Liver (tissue), 9 donors: ENCODE measurements around the gene TBC1D5. TPM values are rescaled to one million over a fixed set of nuclear protein-coding genes. Genes with fewer than 3 reads are reported as not detected.

Source experiments
- DNase-seq: peaks from one replicate; pipeline ENCODE4 v3.0.0-alpha.2; 2017; ENCODE audit warnings: low spot score
- H3K27ac ChIP-seq, 2 donors: one replicate each; pipeline ENCODE4 v1.7.0; 2013; ENCODE audit warnings: inconsistent platforms in 2 of 2, low read length in 2 of 2, control low read depth in 1 of 2, low read depth in 1 of 2, mild to moderate bottlenecking in 1 of 2
- H3K27me3 ChIP-seq, 4 donors: one replicate each; pipeline versions ENCODE4 v1.6.1 to v1.7.0; 2013; ENCODE audit warnings: low read length in 3 of 4, inconsistent platforms in 1 of 4, mild to moderate bottlenecking in 1 of 4, moderate library complexity in 1 of 4; ENCODE audit not compliant: control insufficient read depth in 4 of 4, insufficient read depth in 4 of 4
- H3K36me3 ChIP-seq, 4 donors: one replicate each; pipeline versions ENCODE4 v1.6.1 to v1.7.0; 2013; ENCODE audit warnings: low read length in 3 of 4, mild to moderate bottlenecking in 3 of 4, low read depth in 1 of 4, moderate library complexity in 1 of 4; ENCODE audit not compliant: control insufficient read depth in 4 of 4, insufficient read depth in 3 of 4
- H3K4me1 ChIP-seq, 4 donors: one replicate each; pipeline versions ENCODE4 v1.6.1 to v1.7.0; 2013; ENCODE audit warnings: low read length in 3 of 4, mild to moderate bottlenecking in 3 of 4, moderate library complexity in 1 of 4; ENCODE audit not compliant: control insufficient read depth in 4 of 4, insufficient read depth in 4 of 4
- H3K4me3 ChIP-seq, 3 donors: one replicate each; pipeline versions ENCODE4 v1.6.1 to v1.7.0; 2013; ENCODE audit warnings: low read length in 3 of 3, control low read depth in 1 of 3, low read depth in 1 of 3, mild to moderate bottlenecking in 1 of 3
- H3K9ac ChIP-seq, 2 donors: one replicate each; pipeline ENCODE4 v1.7.0; 2013; ENCODE audit warnings: low read length in 2 of 2, mild to moderate bottlenecking in 2 of 2, moderate library complexity in 2 of 2, control low read depth in 1 of 2, low read depth in 1 of 2
- H3K9me3 ChIP-seq, 4 donors: one replicate each; pipeline versions ENCODE4 v1.6.1 to v1.7.0; 2013; ENCODE audit warnings: low read length in 3 of 4; ENCODE audit not compliant: control insufficient read depth in 4 of 4
- EGR1 ChIP-seq, 2 donors: IDR thresholded peaks; 2 replicates each; pipeline ENCODE4 v1.6.1; 2016 to 2018; ENCODE audit warnings: antibody characterized with exemption in 2 of 2, low read depth in 2 of 2
- FOXA1 ChIP-seq: IDR thresholded peaks from 2 replicates; pipeline ENCODE4 v1.6.1; 2016; ENCODE audit warnings: antibody characterized with exemption
- FOXA2 ChIP-seq: IDR thresholded peaks from 2 replicates; pipeline ENCODE4 v1.6.1; 2016; ENCODE audit warnings: antibody characterized with exemption
- HNF4A ChIP-seq, 2 donors: conservative IDR thresholded peaks; 2 replicates each; pipeline ENCODE4 v1.6.1; 2016; ENCODE audit warnings: antibody characterized with exemption in 2 of 2, mild to moderate bottlenecking in 2 of 2
- JUND ChIP-seq, 2 donors: IDR thresholded peaks; 2 replicates each; pipeline ENCODE4 v1.6.1; 2016; ENCODE audit warnings: antibody characterized with exemption in 2 of 2
- NR2F2 ChIP-seq: IDR thresholded peaks from 2 replicates; pipeline ENCODE4 v1.6.1; 2016; ENCODE audit warnings: antibody characterized with exemption
- RAD21 ChIP-seq, 2 donors: IDR thresholded peaks; 2 replicates each; pipeline ENCODE4 v1.6.1; 2016; ENCODE audit warnings: antibody characterized with exemption in 2 of 2, mild to moderate bottlenecking in 2 of 2
- RXRA ChIP-seq, 2 donors: IDR thresholded peaks; 2 replicates each; pipeline ENCODE4 v1.6.1; 2017 to 2018; ENCODE audit warnings: antibody characterized with exemption in 2 of 2, mild to moderate bottlenecking in 1 of 2
- SP1 ChIP-seq: IDR thresholded peaks from 2 replicates; pipeline ENCODE4 v1.6.1; 2018; ENCODE audit warnings: antibody characterized with exemption, mild to moderate bottlenecking
- WGBS: extraction: QIAGEN DNeasy Blood & Tissue Kit; methylation state at CpG from one replicate; pipeline ENCODE4 v1.1.7; 2013; 5-methylcytosine and 5-hydroxymethylcytosine counted together
- polyA plus RNA-seq, 2 donors: library from polyadenylated mRNA; stranded (reverse) in 1 of 2; unstranded in 1 of 2; fragments of 200-250 nt in 1 of 2; fragments of >200 nt in 1 of 2; fragmentation: Nextera tagmentation in 1 of 2; extraction: Ambion mirVana in 1 of 2; gene quantifications; one replicate each; pipeline versions ENCODE4 v1.2.1 to v1.2.3, GENCODE V29; 2013 to 2015
- total RNA-seq, 2 donors: library from RNA; depleted of rRNA; stranded (reverse); fragments of >200 nt; gene quantifications; one replicate each; pipeline ENCODE4 v1.2.3, GENCODE V29; 2014
- TF ChIP-seq, protein P1 (sequence below): IDR thresholded peaks from 2 replicates; pipeline ENCODE4 v1.6.1; 2016; ENCODE audit warnings: antibody characterized with exemption, mild to moderate bottlenecking
- TF ChIP-seq, protein P2 (sequence below): IDR thresholded peaks from 2 replicates; pipeline ENCODE4 v1.6.1; 2016; ENCODE audit warnings: antibody characterized with exemption
- TF ChIP-seq, protein P3 (sequence below): IDR thresholded peaks from 2 replicates; pipeline ENCODE4 v1.6.1; 2016; ENCODE audit warnings: antibody characterized with exemption
- TF ChIP-seq, protein P4 (sequence below): IDR thresholded peaks from 2 replicates; pipeline ENCODE4 v1.6.1; 2016; ENCODE audit warnings: antibody characterized with exemption
- TF ChIP-seq, protein P5 (sequence below): fragments of 150-350 bp; IDR thresholded peaks from 2 replicates; pipeline ENCODE4 v1.5.1; 2017; ENCODE audit warnings: improper control_type of control experiment, low read depth, low read length; ENCODE audit not compliant: missing input control
- donor health status: healthy.
- donor health status: healthy.
- donor health status: healthy.
- donor health status: healthy.
- donor health status: healthy.

TBC1D5 gene
- total and polyA plus RNA-seq, 4 donors = 9.1 to 45.6 (median 25.6) TPM

DNA sequence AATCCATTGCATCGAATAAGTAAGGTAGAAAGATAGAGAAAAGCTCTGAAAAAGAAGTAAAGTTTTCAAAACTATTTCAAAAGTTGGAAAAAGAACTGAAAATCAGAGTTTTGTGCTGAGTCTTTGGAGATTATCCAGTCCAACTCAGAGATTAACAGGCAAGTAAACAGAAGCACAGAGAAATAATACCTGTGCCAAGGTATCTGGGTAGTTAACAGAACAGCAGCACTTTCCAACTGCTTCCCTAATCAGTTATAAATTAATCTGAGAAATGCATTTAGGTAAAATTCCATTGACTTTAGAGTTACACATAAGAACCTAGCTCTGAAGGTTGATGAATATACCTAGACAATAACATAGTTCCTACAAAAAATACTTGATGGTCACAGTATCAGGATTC, 355.3 kb downstream of the TBC1D5 start:
- peaks cover 0 to 5% (median 1%) of the 10 kb centered on the region in 4 donors for H3K36me3 ChIP-seq
- no peak overlapping the region for H3K27ac ChIP-seq
- 93% methylated on average over 1 of the region's 1 CpG for WGBS
- no peaks in the 10 kb centered on the region for H3K27me3 ChIP-seq
- no peak overlapping the region for H3K9ac ChIP-seq
- DNase-seq = no peak
- no peaks in the 10 kb centered on the region for H3K9me3 ChIP-seq
- no peak overlapping the region for H3K4me3 ChIP-seq
- TF ChIP-seq FOXA1 = no peak
- TF ChIP-seq, protein P1, sequence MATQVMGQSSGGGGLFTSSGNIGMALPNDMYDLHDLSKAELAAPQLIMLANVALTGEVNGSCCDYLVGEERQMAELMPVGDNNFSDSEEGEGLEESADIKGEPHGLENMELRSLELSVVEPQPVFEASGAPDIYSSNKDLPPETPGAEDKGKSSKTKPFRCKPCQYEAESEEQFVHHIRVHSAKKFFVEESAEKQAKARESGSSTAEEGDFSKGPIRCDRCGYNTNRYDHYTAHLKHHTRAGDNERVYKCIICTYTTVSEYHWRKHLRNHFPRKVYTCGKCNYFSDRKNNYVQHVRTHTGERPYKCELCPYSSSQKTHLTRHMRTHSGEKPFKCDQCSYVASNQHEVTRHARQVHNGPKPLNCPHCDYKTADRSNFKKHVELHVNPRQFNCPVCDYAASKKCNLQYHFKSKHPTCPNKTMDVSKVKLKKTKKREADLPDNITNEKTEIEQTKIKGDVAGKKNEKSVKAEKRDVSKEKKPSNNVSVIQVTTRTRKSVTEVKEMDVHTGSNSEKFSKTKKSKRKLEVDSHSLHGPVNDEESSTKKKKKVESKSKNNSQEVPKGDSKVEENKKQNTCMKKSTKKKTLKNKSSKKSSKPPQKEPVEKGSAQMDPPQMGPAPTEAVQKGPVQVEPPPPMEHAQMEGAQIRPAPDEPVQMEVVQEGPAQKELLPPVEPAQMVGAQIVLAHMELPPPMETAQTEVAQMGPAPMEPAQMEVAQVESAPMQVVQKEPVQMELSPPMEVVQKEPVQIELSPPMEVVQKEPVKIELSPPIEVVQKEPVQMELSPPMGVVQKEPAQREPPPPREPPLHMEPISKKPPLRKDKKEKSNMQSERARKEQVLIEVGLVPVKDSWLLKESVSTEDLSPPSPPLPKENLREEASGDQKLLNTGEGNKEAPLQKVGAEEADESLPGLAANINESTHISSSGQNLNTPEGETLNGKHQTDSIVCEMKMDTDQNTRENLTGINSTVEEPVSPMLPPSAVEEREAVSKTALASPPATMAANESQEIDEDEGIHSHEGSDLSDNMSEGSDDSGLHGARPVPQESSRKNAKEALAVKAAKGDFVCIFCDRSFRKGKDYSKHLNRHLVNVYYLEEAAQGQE = no peak
- TF ChIP-seq JUND (IDR thresholded peaks at IDR 0.05) = no peak
- TF ChIP-seq, protein P2, sequence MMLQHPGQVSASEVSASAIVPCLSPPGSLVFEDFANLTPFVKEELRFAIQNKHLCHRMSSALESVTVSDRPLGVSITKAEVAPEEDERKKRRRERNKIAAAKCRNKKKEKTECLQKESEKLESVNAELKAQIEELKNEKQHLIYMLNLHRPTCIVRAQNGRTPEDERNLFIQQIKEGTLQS = no peak
- peak in 1 of 2 donors; percentile 11 for TF ChIP-seq HNF4A (conservative IDR thresholded peaks at IDR 0.05)
- TF ChIP-seq, protein P3, sequence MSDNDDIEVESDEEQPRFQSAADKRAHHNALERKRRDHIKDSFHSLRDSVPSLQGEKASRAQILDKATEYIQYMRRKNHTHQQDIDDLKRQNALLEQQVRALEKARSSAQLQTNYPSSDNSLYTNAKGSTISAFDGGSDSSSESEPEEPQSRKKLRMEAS = no peak
- TF ChIP-seq FOXA2 = peak; percentile 31
- no peak for TF ChIP-seq EGR1 (IDR thresholded peaks at IDR 0.05; ENCODE audit: low read depth in 2 of 2)
- TF ChIP-seq SP1 = no peak
- TF ChIP-seq RXRA (IDR thresholded peaks at IDR 0.05) = no peak
- H3K4me1 ChIP-seq = peaks cover 0 to 26% (median 18%) of the 10 kb centered on the region in 4 donors

DNA sequence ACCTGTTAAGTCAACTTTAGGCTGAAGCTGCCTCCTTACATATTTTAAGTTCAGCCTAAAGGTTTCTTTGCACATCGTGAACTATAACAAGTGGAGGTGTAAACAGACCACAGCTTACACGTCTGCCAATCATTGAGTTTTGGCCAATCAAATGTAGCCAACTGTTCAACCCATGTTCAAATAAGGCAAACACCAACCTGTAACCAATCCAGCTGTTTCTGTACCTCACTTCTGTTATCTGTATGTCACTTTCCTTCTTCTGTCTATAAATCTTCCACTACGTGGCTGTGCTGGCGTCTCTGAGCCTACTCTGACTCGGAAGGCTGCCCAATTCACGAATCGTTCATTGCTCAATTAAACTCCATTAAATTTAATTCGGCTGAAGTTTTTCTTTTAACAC, 356.0 kb downstream of the TBC1D5 start:
- no peak overlapping the region for H3K4me3 ChIP-seq
- H3K9ac ChIP-seq = no peak overlapping the region

DNA sequence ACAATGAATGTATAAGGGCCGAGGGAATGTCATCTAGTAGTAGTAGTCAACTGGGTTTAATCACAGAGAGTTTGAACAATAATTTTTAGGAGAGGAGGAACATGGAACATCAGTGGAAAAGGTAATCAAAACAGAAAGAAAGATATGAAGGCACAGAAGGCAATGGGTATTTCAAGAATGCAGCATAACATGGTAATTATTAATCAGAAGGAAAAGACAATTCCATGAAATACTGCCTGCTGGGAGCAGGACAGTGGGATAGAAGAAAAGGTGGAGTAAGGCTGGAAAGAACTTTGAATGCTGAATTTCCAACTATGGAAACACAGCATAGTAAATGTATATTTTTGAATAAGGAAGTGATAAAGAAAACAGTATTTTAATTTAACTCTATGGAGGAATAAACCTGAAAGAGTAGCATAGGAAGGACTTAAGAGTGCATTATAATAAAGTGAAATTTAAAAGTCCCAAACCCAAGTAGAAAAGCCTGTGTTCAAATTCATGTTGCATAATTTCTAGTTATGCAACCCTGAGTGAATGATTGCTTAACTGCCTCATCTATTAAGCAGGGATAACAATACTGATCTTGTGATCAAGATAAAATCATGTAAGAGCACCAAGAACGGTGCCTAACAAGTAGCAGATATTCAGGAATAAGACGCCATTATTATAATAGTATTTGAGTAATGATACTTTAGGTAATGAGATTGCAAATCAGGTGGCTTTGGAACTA, 357.7 kb downstream of the TBC1D5 start:
- 49% methylated on average over 3 of the region's 3 CpGs for whole genome bisulfite sequencing
- H3K27ac ChIP-seq = no peak overlapping the region
- DNase-seq = no peak
- no peak for TF ChIP-seq FOXA1
- TF ChIP-seq, protein P4, sequence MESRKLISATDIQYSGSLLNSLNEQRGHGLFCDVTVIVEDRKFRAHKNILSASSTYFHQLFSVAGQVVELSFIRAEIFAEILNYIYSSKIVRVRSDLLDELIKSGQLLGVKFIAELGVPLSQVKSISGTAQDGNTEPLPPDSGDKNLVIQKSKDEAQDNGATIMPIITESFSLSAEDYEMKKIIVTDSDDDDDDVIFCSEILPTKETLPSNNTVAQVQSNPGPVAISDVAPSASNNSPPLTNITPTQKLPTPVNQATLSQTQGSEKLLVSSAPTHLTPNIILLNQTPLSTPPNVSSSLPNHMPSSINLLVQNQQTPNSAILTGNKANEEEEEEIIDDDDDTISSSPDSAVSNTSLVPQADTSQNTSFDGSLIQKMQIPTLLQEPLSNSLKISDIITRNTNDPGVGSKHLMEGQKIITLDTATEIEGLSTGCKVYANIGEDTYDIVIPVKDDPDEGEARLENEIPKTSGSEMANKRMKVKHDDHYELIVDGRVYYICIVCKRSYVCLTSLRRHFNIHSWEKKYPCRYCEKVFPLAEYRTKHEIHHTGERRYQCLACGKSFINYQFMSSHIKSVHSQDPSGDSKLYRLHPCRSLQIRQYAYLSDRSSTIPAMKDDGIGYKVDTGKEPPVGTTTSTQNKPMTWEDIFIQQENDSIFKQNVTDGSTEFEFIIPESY = no peak
- TF ChIP-seq, protein P5, sequence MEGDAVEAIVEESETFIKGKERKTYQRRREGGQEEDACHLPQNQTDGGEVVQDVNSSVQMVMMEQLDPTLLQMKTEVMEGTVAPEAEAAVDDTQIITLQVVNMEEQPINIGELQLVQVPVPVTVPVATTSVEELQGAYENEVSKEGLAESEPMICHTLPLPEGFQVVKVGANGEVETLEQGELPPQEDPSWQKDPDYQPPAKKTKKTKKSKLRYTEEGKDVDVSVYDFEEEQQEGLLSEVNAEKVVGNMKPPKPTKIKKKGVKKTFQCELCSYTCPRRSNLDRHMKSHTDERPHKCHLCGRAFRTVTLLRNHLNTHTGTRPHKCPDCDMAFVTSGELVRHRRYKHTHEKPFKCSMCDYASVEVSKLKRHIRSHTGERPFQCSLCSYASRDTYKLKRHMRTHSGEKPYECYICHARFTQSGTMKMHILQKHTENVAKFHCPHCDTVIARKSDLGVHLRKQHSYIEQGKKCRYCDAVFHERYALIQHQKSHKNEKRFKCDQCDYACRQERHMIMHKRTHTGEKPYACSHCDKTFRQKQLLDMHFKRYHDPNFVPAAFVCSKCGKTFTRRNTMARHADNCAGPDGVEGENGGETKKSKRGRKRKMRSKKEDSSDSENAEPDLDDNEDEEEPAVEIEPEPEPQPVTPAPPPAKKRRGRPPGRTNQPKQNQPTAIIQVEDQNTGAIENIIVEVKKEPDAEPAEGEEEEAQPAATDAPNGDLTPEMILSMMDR = no peak
- TF ChIP-seq, protein P2 = peak; percentile 53

More for the DNA sequence above, 356.0 kb downstream of the TBC1D5 start:
- no peak for DNase-seq
- TF ChIP-seq EGR1 (IDR thresholded peaks at IDR 0.05; ENCODE audit: low read depth in 2 of 2) (no peak), RAD21 (IDR thresholded peaks at IDR 0.05) (no peak), SP1 (no peak), NR2F2 (no peak), FOXA1 (no peak)
- TF ChIP-seq, protein P2 = no peak
- peaks cover 0 to 3% (median 1%) of the 10 kb centered on the region in 4 donors for H3K36me3 ChIP-seq
- H3K27me3 ChIP-seq = no peaks in the 10 kb centered on the region
- H3K9me3 ChIP-seq = no peaks in the 10 kb centered on the region
- peaks cover 0 to 26% (median 18%) of the 10 kb centered on the region in 4 donors for H3K4me1 ChIP-seq
- 76% methylated on average over 8 of the region's 8 CpGs for WGBS
- no peak overlapping the region for H3K27ac ChIP-seq

More for the DNA sequence above, 357.7 kb downstream of the TBC1D5 start:
- H3K4me3 ChIP-seq = no peak overlapping the region
- no peaks in the 10 kb centered on the region for H3K27me3 ChIP-seq
- peaks cover 0 to 26% (median 18%) of the 10 kb centered on the region in 4 donors for H3K4me1 ChIP-seq
- H3K9me3 ChIP-seq = no peaks in the 10 kb centered on the region
- peaks cover 0 to 3% (median 0%) of the 10 kb centered on the region in 4 donors for H3K36me3 ChIP-seq
- no peak overlapping the region for H3K9ac ChIP-seq
